CD4-positive, alpha-beta T cell treated with Interleukin-4 for 1 hour (primary cell): Measurements from ENCODE around the gene TMEM89.

Experiments used
- DNase-seq, 2 donors: peaks; one replicate each; pipeline ENCODE4 v3.0.0-alpha.2; 2020 to 2022

The TMEM89 gene

GRCh38 chr3:48585411-48585810 lies 36.2 kb downstream of the TMEM89 start:
- no peak for DNase-seq

- DNase-seq, result no peak
Observed at GRCh38 chr3:48584836-48585235, 36.7 kb downstream of the TMEM89 start.

- DNase-seq, result no peak
Observed at GRCh38 chr3:48581621-48582481, 39.7 kb downstream of the TMEM89 start.

GRCh38 chr3:48576647-48577046 lies 44.9 kb downstream of the TMEM89 start:
- DNase-seq, result no peak

GRCh38 chr3:48575366-48575765 lies 46.2 kb downstream of the TMEM89 start:
- DNase-seq, result no peak

GRCh38 chr3:48573973-48574585 lies 47.5 kb downstream of the TMEM89 start:
- no peak for DNase-seq

- DNase-seq, result no peak
Observed at GRCh38 chr3:48572517-48572916, 49.1 kb downstream of the TMEM89 start.

- no peak for DNase-seq
Observed at GRCh38 chr3:48571938-48572337, 49.6 kb downstream of the TMEM89 start.
